Thoracic aorta (tissue), 2 donors: Measurements from ENCODE around the gene NINJ2. TPM values are rescaled to one million over a fixed set of nuclear protein-coding genes. Genes with fewer than 3 reads are reported as not detected.

ENCODE experiments used
- ATAC-seq: fragments of 150-250 bp; one replicate; pipeline ENCODE4 v1.8.0; 2017; ENCODE audit warnings: low read depth; ENCODE audit not compliant: insufficient number of reproducible peaks, low FRiP score
- DNase-seq: peaks from one replicate; pipeline ENCODE4 v3.0.0-alpha.2; 2020; ENCODE audit warnings: low spot score
- H3K27ac ChIP-seq, 2 donors: fragments of 200-600 bp; sonication (generic); 1 replicate in 1 of 2; 2 replicates in 1 of 2; pipeline ENCODE4 v1.5.1; 2016; ENCODE audit warnings: mild to moderate bottlenecking in 2 of 2, moderate library complexity in 2 of 2
- H3K27me3 ChIP-seq: fragments of 200-600 bp; sonication (generic); replicated peaks from 2 replicates; pipeline ENCODE4 v1.6.0; 2016; ENCODE audit warnings: mild to moderate bottlenecking; ENCODE audit not compliant: insufficient read depth
- H3K36me3 ChIP-seq: fragments of 200-600 bp; sonication (generic); one replicate; pipeline ENCODE4 v1.5.1; 2016
- H3K4me1 ChIP-seq, 2 donors: fragments of 200-600 bp; sonication (generic); 1 replicate in 1 of 2; 2 replicates in 1 of 2; pipeline versions ENCODE4 v1.5.1 to v1.6.0; 2016; ENCODE audit warnings: low read depth in 2 of 2, mild to moderate bottlenecking in 1 of 2; ENCODE audit not compliant: control insufficient read depth in 1 of 2
- H3K4me3 ChIP-seq: fragments of 200-600 bp; sonication (generic); 2 replicates; pipeline ENCODE4 v1.5.1; 2016; ENCODE audit warnings: mild to moderate bottlenecking
- H3K9me3 ChIP-seq: fragments of 200-600 bp; sonication (generic); 2 replicates; pipeline ENCODE4 v1.5.1; 2016
- CTCF ChIP-seq: fragments of 200-600 bp; sonication (generic); IDR thresholded peaks from one replicate; pipeline ENCODE4 v1.5.1; 2019; ENCODE audit warnings: antibody characterized with exemption
- total RNA-seq, 2 donors: library from RNA; depleted of rRNA; stranded (reverse); fragments of >200 nt; gene quantifications; one replicate each; pipeline versions ENCODE4 v1.1.0 to v1.2.3, GENCODE V29; 2016

NINJ2 gene
- total RNA-seq, 2 donors from 2014 or later = 2.4 to 5.3 TPM

- H3K9me3 ChIP-seq = no peaks in the 10 kb centered on the region
- no peak overlapping the region for H3K27ac ChIP-seq
- H3K27me3 ChIP-seq = no peaks in the 10 kb centered on the region
- no peak for DNase-seq
- ATAC-seq = no peak
- no peak for TF ChIP-seq CTCF
- H3K4me1 ChIP-seq = peaks cover 11 to 24% of the 10 kb centered on the region in 2 donors
- peak overlapping the region; percentile 86 for H3K4me3 ChIP-seq
- H3K36me3 ChIP-seq = no peaks in the 10 kb centered on the region
Measured at GRCh38 chr12:569091-569676, 94.1 kb downstream of the NINJ2 start.

GRCh38 chr12:568486-568885 is 94.8 kb downstream of the NINJ2 start:
- no peak for TF ChIP-seq CTCF
- Histone ChIP-seq H3K27me3 (no peaks in the 10 kb centered on the region), H3K27ac (no peak overlapping the region), H3K36me3 (no peaks in the 10 kb centered on the region), H3K4me3 (no peak overlapping the region), H3K4me1 (peaks cover 11 to 31% of the 10 kb centered on the region in 2 donors), H3K9me3 (no peaks in the 10 kb centered on the region)
- no peak for ATAC-seq
- no peak for DNase-seq

GRCh38 chr12:565589-566105 is 97.6 kb downstream of the NINJ2 start:
- Histone ChIP-seq H3K27me3 (no peaks in the 10 kb centered on the region), H3K36me3 (peaks cover 5% of the 10 kb centered on the region), H3K4me3 (no peak overlapping the region), H3K4me1 (peaks cover 5 to 20% of the 10 kb centered on the region in 2 donors), H3K27ac (no peak overlapping the region), H3K9me3 (no peaks in the 10 kb centered on the region)
- DNase-seq = no peak
- TF ChIP-seq CTCF = no peak
- ATAC-seq = no peak

- H3K36me3 ChIP-seq = peaks cover 5% of the 10 kb centered on the region
- H3K4me1 ChIP-seq = peaks cover 5 to 19% of the 10 kb centered on the region in 2 donors
- ATAC-seq (no peak), DNase-seq (no peak)
- no peak overlapping the region for H3K27ac ChIP-seq
- no peak overlapping the region for H3K4me3 ChIP-seq
- H3K27me3 ChIP-seq = no peaks in the 10 kb centered on the region
- no peak for TF ChIP-seq CTCF
- H3K9me3 ChIP-seq = no peaks in the 10 kb centered on the region
Measured at GRCh38 chr12:565161-565560, 98.1 kb downstream of the NINJ2 start.

GRCh38 chr12:563787-564298 is 99.4 kb downstream of the NINJ2 start:
- H3K4me3 ChIP-seq = no peak overlapping the region
- no peak for ATAC-seq

More at GRCh38 chr12:563787-564298, 99.4 kb downstream of the NINJ2 start:
- peak overlapping the region; percentile 8 to 14 for H3K27ac ChIP-seq
- H3K4me1 ChIP-seq = peaks cover 5 to 16% of the 10 kb centered on the region in 2 donors
- no peak for DNase-seq
- H3K9me3 ChIP-seq = no peaks in the 10 kb centered on the region
- H3K27me3 ChIP-seq = no peaks in the 10 kb centered on the region
- peaks cover 5% of the 10 kb centered on the region for H3K36me3 ChIP-seq
- no peak for TF ChIP-seq CTCF
